ENCODE data around the gene EPN2. TPM values are rescaled to one million over a fixed set of nuclear protein-coding genes. Genes with fewer than 3 reads are reported as not detected.
A peak's percentile ranks its signal among the peaks of the same experiment; 100 is the strongest.

EPN2 gene
- polyA plus RNA-seq, 1 of the 3 experiments (the other 2 are of a cell fraction), result 38.9 TPM

DNA sequence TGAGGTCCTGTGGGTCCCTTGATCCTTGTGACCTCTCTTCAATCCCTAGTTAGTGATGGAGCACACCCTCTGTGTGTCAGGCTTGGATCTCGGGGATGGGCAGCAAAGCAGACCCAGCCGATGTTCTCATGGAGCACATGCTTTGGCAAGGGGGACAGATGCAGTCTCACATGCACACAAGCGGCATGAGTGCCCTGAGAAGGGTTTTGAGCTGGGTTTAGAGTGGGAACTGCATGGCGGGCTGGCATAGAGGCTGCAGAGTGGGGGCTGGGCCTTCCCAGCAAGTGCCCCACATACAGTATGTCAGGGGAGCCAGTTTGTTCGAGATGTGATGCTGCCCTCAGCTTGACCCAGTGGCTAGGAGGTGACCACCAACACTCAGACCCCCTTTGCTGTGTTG is 83.7 kb downstream of the EPN2 start:
- H2AFZ ChIP-seq (ENCODE audit: low read depth), result no peak overlapping the region
- H3K36me3 ChIP-seq (replicated peaks in 1 of 2; ENCODE audit: control insufficient read depth in 1 of 2, insufficient read depth in 2 of 2, low read length in 1 of 2), result peaks cover 25 to 28% of the 10 kb centered on the region in 2 experiments
- 100% methylated on average over 1 of the region's 5 CpGs for WGBS (ENCODE audit: low lambda C conversion rate)
- ChIA-PET CTCF (interaction anchor here (1.4 to 1.7 kb wide), 3 partner anchors 15 to 42 kb away, joined by 3 to 5 read pairs (median 4); partner anchors contain the start of gene B9D1), POLR2A (no interaction called here)
- no peak for DNase-seq
- H3K79me2 ChIP-seq (ENCODE audit: insufficient read depth), result no peaks in the 10 kb centered on the region
- no peak overlapping the region for H3K9ac ChIP-seq
- H3K27ac ChIP-seq (ENCODE audit: low read depth in 2 of 2, low read length in 1 of 2), result no peak overlapping the region
- no peaks in the 10 kb centered on the region for H3K27me3 ChIP-seq (ENCODE audit: insufficient read depth)
- H3F3A ChIP-seq (replicated peaks; ENCODE audit: insufficient read depth), result peaks cover 4% of the 10 kb centered on the region
- no peaks in the 10 kb centered on the region for H3K9me2 ChIP-seq
- no peaks in the 10 kb centered on the region for H4K20me1 ChIP-seq (ENCODE audit: insufficient read depth)
- H3K4me2 ChIP-seq, result no peak overlapping the region
- TF ChIP-seq EP300 (IDR thresholded peaks at IDR 0.05; ENCODE audit: borderline replicate concordance in 1 of 2, low read depth in 1 of 2, low read length in 1 of 2), result no peak
- TF ChIP-seq, protein P1, sequence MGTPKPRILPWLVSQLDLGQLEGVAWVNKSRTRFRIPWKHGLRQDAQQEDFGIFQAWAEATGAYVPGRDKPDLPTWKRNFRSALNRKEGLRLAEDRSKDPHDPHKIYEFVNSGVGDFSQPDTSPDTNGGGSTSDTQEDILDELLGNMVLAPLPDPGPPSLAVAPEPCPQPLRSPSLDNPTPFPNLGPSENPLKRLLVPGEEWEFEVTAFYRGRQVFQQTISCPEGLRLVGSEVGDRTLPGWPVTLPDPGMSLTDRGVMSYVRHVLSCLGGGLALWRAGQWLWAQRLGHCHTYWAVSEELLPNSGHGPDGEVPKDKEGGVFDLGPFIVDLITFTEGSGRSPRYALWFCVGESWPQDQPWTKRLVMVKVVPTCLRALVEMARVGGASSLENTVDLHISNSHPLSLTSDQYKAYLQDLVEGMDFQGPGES (IDR thresholded peaks at IDR 0.05; ENCODE audit: low read depth, low read length), result no peak
- TF ChIP-seq, protein P2, sequence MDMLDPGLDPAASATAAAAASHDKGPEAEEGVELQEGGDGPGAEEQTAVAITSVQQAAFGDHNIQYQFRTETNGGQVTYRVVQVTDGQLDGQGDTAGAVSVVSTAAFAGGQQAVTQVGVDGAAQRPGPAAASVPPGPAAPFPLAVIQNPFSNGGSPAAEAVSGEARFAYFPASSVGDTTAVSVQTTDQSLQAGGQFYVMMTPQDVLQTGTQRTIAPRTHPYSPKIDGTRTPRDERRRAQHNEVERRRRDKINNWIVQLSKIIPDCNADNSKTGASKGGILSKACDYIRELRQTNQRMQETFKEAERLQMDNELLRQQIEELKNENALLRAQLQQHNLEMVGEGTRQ (IDR thresholded peaks at IDR 0.05; ENCODE audit: borderline replicate concordance, low read depth, low read length), result no peak
- TF ChIP-seq EZH2phosphoT487 (IDR thresholded peaks at IDR 0.05; ENCODE audit: borderline replicate concordance, low read depth), result no peak
- H3K4me3 ChIP-seq (ENCODE audit: low read depth in 2 of 2, low read length in 1 of 2), result no peak overlapping the region
- H3K4me1 ChIP-seq (ENCODE audit: control insufficient read depth in 1 of 2, insufficient read depth in 2 of 2, low read depth in 1 of 2, low read length in 1 of 2), result no peaks in the 10 kb centered on the region
- H3K9me3 ChIP-seq, result peaks cover 7% of the 10 kb centered on the region; the same call in 1 of the 2 replicates

DNA sequence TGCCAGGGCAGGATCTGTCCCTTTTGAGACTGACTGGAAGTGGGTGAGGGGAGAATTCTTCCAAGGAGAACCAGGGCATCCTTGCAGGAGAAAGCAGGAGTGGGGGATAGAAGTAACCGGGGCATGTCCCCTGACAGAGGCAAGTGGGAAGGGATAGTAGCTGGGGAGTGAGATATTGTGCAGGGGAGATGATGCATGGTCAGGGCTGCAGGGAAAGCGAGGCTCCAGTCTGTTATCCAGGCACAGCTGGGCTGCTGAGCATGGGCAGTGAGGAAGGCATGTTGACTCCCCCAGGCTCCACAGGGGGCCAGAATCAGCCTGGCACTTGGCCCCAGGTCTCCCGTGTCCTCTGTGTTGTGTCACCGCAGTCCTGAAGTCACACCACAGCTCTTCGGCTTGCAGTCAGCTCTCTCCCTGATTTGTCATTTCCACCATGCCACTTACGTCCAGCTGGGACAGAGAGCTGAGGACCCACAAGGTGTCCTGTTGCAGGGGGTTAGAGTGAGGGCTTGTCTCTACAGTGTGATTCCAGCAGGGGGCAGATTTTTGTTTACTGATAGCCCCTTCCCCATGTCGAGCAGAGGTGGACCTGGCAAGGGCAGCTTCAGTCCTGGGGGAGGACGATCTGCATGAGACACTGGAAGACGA is 84.4 kb downstream of the EPN2 start:
- no peak overlapping the region for H2AFZ ChIP-seq (ENCODE audit: low read depth)
- TF ChIP-seq RFX5 (IDR thresholded peaks at IDR 0.05; ENCODE audit: low read length), result no peak
- no peak for TF ChIP-seq YY1 (IDR thresholded peaks at IDR 0.05; ENCODE audit: low read depth)
- TF ChIP-seq TEAD4 (IDR thresholded peaks at IDR 0.05; ENCODE audit: borderline replicate concordance, insufficient read depth), result no peak
- TF ChIP-seq MEF2A (IDR thresholded peaks at IDR 0.05; ENCODE audit: borderline replicate concordance, low read depth), result no peak
- TF ChIP-seq ELF1 (IDR thresholded peaks at IDR 0.05), result no peak
- TF ChIP-seq, protein P3, sequence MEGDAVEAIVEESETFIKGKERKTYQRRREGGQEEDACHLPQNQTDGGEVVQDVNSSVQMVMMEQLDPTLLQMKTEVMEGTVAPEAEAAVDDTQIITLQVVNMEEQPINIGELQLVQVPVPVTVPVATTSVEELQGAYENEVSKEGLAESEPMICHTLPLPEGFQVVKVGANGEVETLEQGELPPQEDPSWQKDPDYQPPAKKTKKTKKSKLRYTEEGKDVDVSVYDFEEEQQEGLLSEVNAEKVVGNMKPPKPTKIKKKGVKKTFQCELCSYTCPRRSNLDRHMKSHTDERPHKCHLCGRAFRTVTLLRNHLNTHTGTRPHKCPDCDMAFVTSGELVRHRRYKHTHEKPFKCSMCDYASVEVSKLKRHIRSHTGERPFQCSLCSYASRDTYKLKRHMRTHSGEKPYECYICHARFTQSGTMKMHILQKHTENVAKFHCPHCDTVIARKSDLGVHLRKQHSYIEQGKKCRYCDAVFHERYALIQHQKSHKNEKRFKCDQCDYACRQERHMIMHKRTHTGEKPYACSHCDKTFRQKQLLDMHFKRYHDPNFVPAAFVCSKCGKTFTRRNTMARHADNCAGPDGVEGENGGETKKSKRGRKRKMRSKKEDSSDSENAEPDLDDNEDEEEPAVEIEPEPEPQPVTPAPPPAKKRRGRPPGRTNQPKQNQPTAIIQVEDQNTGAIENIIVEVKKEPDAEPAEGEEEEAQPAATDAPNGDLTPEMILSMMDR (IDR thresholded peaks at IDR 0.05), result 0 out of 2 replicates have a peak, but pooled peaks have one; percentile 17
- TF ChIP-seq PBX3 (IDR thresholded peaks at IDR 0.05), result no peak
- TF ChIP-seq RCOR1 (IDR thresholded peaks at IDR 0.05; ENCODE audit: low read length), result no peak
- TF ChIP-seq NRF1 (IDR thresholded peaks at IDR 0.05; ENCODE audit: low read depth, low read length), result no peak
- ChIA-PET POLR2A (no interaction called here), CTCF (interaction anchor here (0.6 to 1.7 kb wide), 10 partner anchors 12 to 41 kb away, joined by 3 to 6 read pairs (median 4); partner anchors contain the start of gene B9D1)
- WGBS (ENCODE audit: low lambda C conversion rate), result 96% methylated on average over 8 of the region's 9 CpGs
- H4K20me1 ChIP-seq (ENCODE audit: insufficient read depth), result no peaks in the 10 kb centered on the region
- H3K36me3 ChIP-seq (replicated peaks in 1 of 2; ENCODE audit: control insufficient read depth in 1 of 2, insufficient read depth in 2 of 2, low read length in 1 of 2), result peaks cover 21 to 27% of the 10 kb centered on the region in 2 experiments
- no peak overlapping the region for H3K9ac ChIP-seq
- no peaks in the 10 kb centered on the region for H3K79me2 ChIP-seq (ENCODE audit: insufficient read depth)
- no peak overlapping the region for H3K27ac ChIP-seq (ENCODE audit: low read depth in 2 of 2, low read length in 1 of 2)
- H3F3A ChIP-seq (replicated peaks; ENCODE audit: insufficient read depth), result peaks cover 5% of the 10 kb centered on the region
- H3K4me3 ChIP-seq (ENCODE audit: low read depth in 2 of 2, low read length in 1 of 2), result no peak overlapping the region
- no peaks in the 10 kb centered on the region for H3K27me3 ChIP-seq (ENCODE audit: insufficient read depth)
- no peak for DNase-seq
- peaks cover 7% of the 10 kb centered on the region; the same call in 1 of the 2 replicates for H3K9me3 ChIP-seq
- no peaks in the 10 kb centered on the region for H3K9me2 ChIP-seq
- H3K4me2 ChIP-seq, result no peak overlapping the region
- no peaks in the 10 kb centered on the region for H3K4me1 ChIP-seq (ENCODE audit: control insufficient read depth in 1 of 2, insufficient read depth in 2 of 2, low read depth in 1 of 2, low read length in 1 of 2)

Measured in SK-N-SH (cell line).